WTC11 (cell line): ENCODE data around the gene RUNX1. TPM values are rescaled to one million over a fixed set of nuclear protein-coding genes. Genes with fewer than 3 reads are reported as not detected.

ENCODE experiments used
- ATAC-seq: fragments of 200-7000 bp; cut with Tn5 transposase; 2 replicates; pipeline ENCODE4 v1.10.0; 2021; ENCODE audit warnings: mild to moderate bottlenecking, moderate library complexity
- CTCF ChIA-PET: fragments of 300-600 bp; sonication (Branson Sonifier 250); formaldehyde crosslinking; loops from one replicate; lab custom pipeline; 2021; ENCODE audit warnings: antibody characterized with exemption; lab: Charles Lee
- POLR2A ChIA-PET: fragments of 350-600 bp; sonication (Branson Sonifier 250); formaldehyde crosslinking; loops from one replicate; lab custom pipeline; 2021; ENCODE audit warnings: antibody characterized with exemption; lab: Charles Lee
- DNase-seq: peaks from one replicate; pipeline ENCODE4 v3.0.0; 2021; ENCODE audit warnings: low spot score
- H3K27ac Mint-ChIP-seq: 2 replicates; pipeline ENCODE4 v1.8.0; 2021; ENCODE audit warnings: mixed read lengths
- H3K27me3 Mint-ChIP-seq: 2 replicates; pipeline ENCODE4 v1.8.0; 2021; ENCODE audit warnings: low read depth, mild to moderate bottlenecking, moderate library complexity, mixed read lengths
- H3K36me3 Mint-ChIP-seq: 2 replicates; pipeline ENCODE4 v1.8.0; 2021; ENCODE audit warnings: mixed read lengths
- H3K4me1 Mint-ChIP-seq: 2 replicates; pipeline ENCODE4 v1.8.0; 2022; ENCODE audit warnings: mixed read lengths
- H3K4me3 Mint-ChIP-seq: 2 replicates; pipeline ENCODE4 v1.8.0; 2021; ENCODE audit warnings: mild to moderate bottlenecking, moderate library complexity, mixed read lengths
- H3K9me3 Mint-ChIP-seq: 2 replicates; pipeline ENCODE4 v1.8.0; 2021; ENCODE audit warnings: mixed read lengths
- AFF4 ChIP-seq: sonication (generic); formaldehyde crosslinking; IDR thresholded peaks from 2 replicates; pipeline ENCODE4 v1.8.1; 2023; ENCODE audit warnings: mild to moderate bottlenecking, missing genetic modification reagents, borderline replicate concordance
- E2F4 ChIP-seq: sonication (generic); formaldehyde crosslinking; IDR thresholded peaks from 2 replicates; pipeline ENCODE4 v1.8.1; 2022; ENCODE audit warnings: low read depth, mild to moderate bottlenecking, moderate library complexity, missing genetic modification reagents, borderline replicate concordance
- FOXP1 ChIP-seq: sonication (generic); formaldehyde crosslinking; IDR thresholded peaks from 2 replicates; pipeline ENCODE4 v1.8.0; 2022; ENCODE audit warnings: missing genetic modification reagents, mild to moderate bottlenecking, moderate library complexity, borderline replicate concordance
- HMGA2 ChIP-seq: fragments of 250-450 bp; sonication (Bioruptor Pico); IDR thresholded peaks from 2 replicates; pipeline ENCODE4 v1.4.0; 2021; ENCODE audit warnings: mild to moderate bottlenecking, moderate library complexity
- JUN ChIP-seq: sonication (generic); formaldehyde crosslinking; IDR thresholded peaks from 2 replicates; pipeline ENCODE4 v1.8.0; 2023; ENCODE audit warnings: mild to moderate bottlenecking, missing genetic modification reagents
- MAX ChIP-seq: sonication (generic); formaldehyde crosslinking; IDR thresholded peaks from 2 replicates; pipeline ENCODE4 v1.8.0; 2022; ENCODE audit warnings: mild to moderate bottlenecking, missing genetic modification reagents
- NR1H2 ChIP-seq: sonication (generic); formaldehyde crosslinking; IDR thresholded peaks from 2 replicates; pipeline ENCODE4 v1.9.0; 2021; ENCODE audit warnings: mild to moderate bottlenecking, moderate library complexity, missing genetic modification reagents
- NR2C2 ChIP-seq: sonication (generic); formaldehyde crosslinking; IDR thresholded peaks from 2 replicates; pipeline ENCODE4 v1.8.0; 2022; ENCODE audit warnings: mild to moderate bottlenecking, missing genetic modification reagents
- NR3C1 ChIP-seq: sonication (generic); formaldehyde crosslinking; conservative IDR thresholded peaks from 2 replicates; pipeline ENCODE4 v1.8.1; 2023; ENCODE audit warnings: low read depth, mild to moderate bottlenecking, missing genetic modification reagents
- PRDM15 ChIP-seq: sonication (generic); formaldehyde crosslinking; IDR thresholded peaks from 2 replicates; pipeline ENCODE4 v1.8.0; 2022; ENCODE audit warnings: missing genetic modification reagents
- SOX15 ChIP-seq: fragments of 250-450 bp; sonication (Bioruptor Pico); IDR thresholded peaks from 2 replicates; pipeline ENCODE4 v1.9.0; 2021; ENCODE audit warnings: mild to moderate bottlenecking
- TCF7 ChIP-seq: sonication (generic); formaldehyde crosslinking; IDR thresholded peaks from 2 replicates; pipeline ENCODE4 v1.8.0; 2022; ENCODE audit warnings: mild to moderate bottlenecking, low read depth, missing genetic modification reagents, moderate library complexity
- TEAD4 ChIP-seq: sonication (generic); formaldehyde crosslinking; IDR thresholded peaks from 2 replicates; pipeline ENCODE4 v1.8.0; 2022; ENCODE audit warnings: mild to moderate bottlenecking, missing genetic modification reagents
- ZBTB21 ChIP-seq: sonication (generic); formaldehyde crosslinking; IDR thresholded peaks from 2 replicates; pipeline ENCODE4 v1.8.1; 2023; ENCODE audit warnings: mild to moderate bottlenecking, missing genetic modification reagents, borderline replicate concordance
- ZNF219 ChIP-seq: sonication (generic); formaldehyde crosslinking; IDR thresholded peaks from 2 replicates; pipeline ENCODE4 v1.8.0; 2023; ENCODE audit warnings: missing genetic modification reagents, mild to moderate bottlenecking, borderline replicate concordance
- ZNF396 ChIP-seq: fragments of 250-450 bp; sonication (Bioruptor Pico); IDR thresholded peaks from 2 replicates; pipeline ENCODE4 v1.8.0; 2021; ENCODE audit warnings: mild to moderate bottlenecking, moderate library complexity, borderline replicate concordance
- ZNF416 ChIP-seq: fragments of 250-450 bp; sonication (Bioruptor Pico); IDR thresholded peaks from 2 replicates; pipeline ENCODE4 v1.9.0; 2021; ENCODE audit warnings: mild to moderate bottlenecking, inconsistent platforms
- ZNF425 ChIP-seq: fragments of 250-450 bp; sonication (Bioruptor Pico); conservative IDR thresholded peaks from 2 replicates; pipeline ENCODE4 v1.9.0; 2021; ENCODE audit warnings: mild to moderate bottlenecking
- ZNF512 ChIP-seq: sonication (generic); formaldehyde crosslinking; IDR thresholded peaks from 2 replicates; pipeline ENCODE4 v1.8.1; 2022; ENCODE audit warnings: missing genetic modification reagents, borderline replicate concordance
- total RNA-seq: library from RNA; stranded (reverse); gene quantifications from 3 replicates; pipeline ENCODE4 v1.2.3, GENCODE V29; 2021

The RUNX1 gene
- total RNA-seq, 1 experiment from 2014 or later: 2.2 TPM

- peaks cover 16% of the 10 kb centered on the region for H3K9me3 Mint-ChIP-seq
- TF ChIP-seq ZBTB21: no peak
- TF ChIP-seq HMGA2: peak; percentile 77
- TF ChIP-seq JUN (CRISPR knock-in tag): no peak
- ChIA-PET POLR2A (no interaction called here), CTCF (no interaction called here)
- ATAC-seq: no peak
- peaks cover 4% of the 10 kb centered on the region; the same call in 1 of the 2 replicates for H3K36me3 Mint-ChIP-seq
- no peaks in the 10 kb centered on the region for H3K4me1 Mint-ChIP-seq
- no peak for DNase-seq
- H3K4me3 Mint-ChIP-seq: no peak overlapping the region
- no peaks in the 10 kb centered on the region; the same call in 1 of the 2 replicates for H3K27me3 Mint-ChIP-seq
- H3K27ac Mint-ChIP-seq: no peak overlapping the region
Observed at GRCh38 chr21:34768326-34768725, 280.8 kb downstream of the RUNX1 start.

GRCh38 chr21:34766862-34767261, 282.2 kb downstream of the RUNX1 start:
- H3K27ac Mint-ChIP-seq: no peak overlapping the region
- CTCF ChIA-PET: no interaction called here
- TF ChIP-seq NR3C1 (CRISPR knock-in tag) (no peak), ZNF396 (CRISPR knock-in tag) (no peak), AFF4 (CRISPR knock-in tag) (no peak), E2F4 (CRISPR knock-in tag) (no peak), ZBTB21 (no peak), TEAD4 (CRISPR knock-in tag) (no peak), SOX15 (CRISPR knock-in tag) (no peak), ZNF219 (CRISPR knock-in tag) (no peak), PRDM15 (no peak), TCF7 (CRISPR knock-in tag) (no peak), FOXP1 (no peak), NR1H2 (CRISPR knock-in tag) (no peak), ZNF512 (CRISPR knock-in tag) (no peak), NR2C2 (no peak), MAX (CRISPR knock-in tag) (no peak), ZNF425 (no peak), ZNF416 (CRISPR knock-in tag) (no peak)
- TF ChIP-seq, all 79 proteins: peak for 0
- H3K4me3 Mint-ChIP-seq: no peak overlapping the region
- ATAC-seq (no peak), DNase-seq (no peak)
- no peaks in the 10 kb centered on the region; the same call in 1 of the 2 replicates for H3K27me3 Mint-ChIP-seq
- H3K36me3 Mint-ChIP-seq: peaks cover 4% of the 10 kb centered on the region; the same call in 1 of the 2 replicates
- no peaks in the 10 kb centered on the region for H3K4me1 Mint-ChIP-seq
- POLR2A ChIA-PET: no interaction called here
- peaks cover 14% of the 10 kb centered on the region for H3K9me3 Mint-ChIP-seq
